GM21529 (cell line): ENCODE results near the gene NPTX1.

Source experiments
- ATAC-seq: cut with Tn5 transposase; IDR thresholded peaks from one replicate; pipeline ENCODE4 v1.9.1; 2021; ENCODE audit not compliant: unreplicated experiment

Gene NPTX1

GRCh38 chr17:80428363-80428762, 48.0 kb downstream of the NPTX1 start:
- ATAC-seq = no peak

- ATAC-seq = no peak
Measured at GRCh38 chr17:80427366-80428282, 48.8 kb downstream of the NPTX1 start.

GRCh38 chr17:80426671-80427326, 49.6 kb downstream of the NPTX1 start:
- ATAC-seq = peak; percentile 63

GRCh38 chr17:80425835-80426426, 50.5 kb downstream of the NPTX1 start:
- ATAC-seq = no peak

GRCh38 chr17:80424878-80425765, 51.3 kb downstream of the NPTX1 start:
- ATAC-seq = no peak

GRCh38 chr17:80424261-80424660, 52.1 kb downstream of the NPTX1 start:
- no peak for ATAC-seq

GRCh38 chr17:80423536-80424225, 52.7 kb downstream of the NPTX1 start:
- no peak for ATAC-seq

GRCh38 chr17:80422981-80423380, 53.4 kb downstream of the NPTX1 start:
- ATAC-seq = no peak

GRCh38 chr17:80422276-80422675, 54.1 kb downstream of the NPTX1 start:
- no peak for ATAC-seq

GRCh38 chr17:80421381-80422090, 54.9 kb downstream of the NPTX1 start:
- no peak for ATAC-seq

- no peak for ATAC-seq
Measured at GRCh38 chr17:80419255-80419654, 57.2 kb downstream of the NPTX1 start.

- ATAC-seq = no peak
Measured at GRCh38 chr17:80418589-80418988, 57.8 kb downstream of the NPTX1 start.
